ENCODE data around the gene FMN2.
"Not testable (repeated sequence)": the region's sequence is repeated elsewhere in the genome, so short reads cannot be mapped to it uniquely, and the experiment has no call there.

FMN2 gene

GRCh38 chr1:240319998-240320397 lies 228.3 kb downstream of the FMN2 start:
- TF ChIP-seq SPI1 (IDR thresholded peaks at IDR 0.05; ENCODE audit: borderline replicate concordance, low read depth): no peak
- TF ChIP-seq CTCF (IDR thresholded peaks at IDR 0.05; ENCODE audit: insufficient read depth, low read length): no peak
- no peak for TF ChIP-seq REST (IDR thresholded peaks at IDR 0.05; ENCODE audit: insufficient replicate concordance, low read depth)
- TF ChIP-seq POLR2AphosphoS5 (IDR thresholded peaks at IDR 0.05; ENCODE audit: low read depth): no peak
- TF ChIP-seq GABPA (IDR thresholded peaks at IDR 0.05; ENCODE audit: low read depth): no peak
- Histone ChIP-seq H3K4me3 (replicated peaks; ENCODE audit: insufficient read depth, low read length) (no peak overlapping the region), H3K27me3 (ENCODE audit: insufficient read depth, poor library complexity, severe bottlenecking) (no peaks in the 10 kb centered on the region), H3K27ac (replicated peaks) (no peak overlapping the region)
- no peak for DNase-seq (ENCODE audit: low read depth in 1 of 2, low spot score in 1 of 2)

GRCh38 chr1:240320659-240321058 lies 229.0 kb downstream of the FMN2 start:
- H3K27ac ChIP-seq (replicated peaks): no peak overlapping the region
- no peak overlapping the region for H3K4me3 ChIP-seq (replicated peaks; ENCODE audit: insufficient read depth, low read length)
- no peak for TF ChIP-seq GABPA (IDR thresholded peaks at IDR 0.05; ENCODE audit: low read depth)
- no peak for TF ChIP-seq REST (IDR thresholded peaks at IDR 0.05; ENCODE audit: insufficient replicate concordance, low read depth)
- TF ChIP-seq SPI1 (IDR thresholded peaks at IDR 0.05; ENCODE audit: borderline replicate concordance, low read depth): no peak
- no peak for TF ChIP-seq CTCF (IDR thresholded peaks at IDR 0.05; ENCODE audit: insufficient read depth, low read length)
- no peak for TF ChIP-seq POLR2AphosphoS5 (IDR thresholded peaks at IDR 0.05; ENCODE audit: low read depth)
- no peak for DNase-seq (ENCODE audit: low read depth in 1 of 2, low spot score in 1 of 2)
- no peaks in the 10 kb centered on the region for H3K27me3 ChIP-seq (ENCODE audit: insufficient read depth, poor library complexity, severe bottlenecking)

- Histone ChIP-seq H3K27ac (replicated peaks) (no peak overlapping the region), H3K4me3 (replicated peaks; ENCODE audit: insufficient read depth, low read length) (no peak overlapping the region), H3K27me3 (ENCODE audit: insufficient read depth, poor library complexity, severe bottlenecking) (no peaks in the 10 kb centered on the region)
- TF ChIP-seq POLR2AphosphoS5 (IDR thresholded peaks at IDR 0.05; ENCODE audit: low read depth) (no peak), GABPA (IDR thresholded peaks at IDR 0.05; ENCODE audit: low read depth) (no peak), SPI1 (IDR thresholded peaks at IDR 0.05; ENCODE audit: borderline replicate concordance, low read depth) (no peak), CTCF (IDR thresholded peaks at IDR 0.05; ENCODE audit: insufficient read depth, low read length) (no peak), REST (IDR thresholded peaks at IDR 0.05; ENCODE audit: insufficient replicate concordance, low read depth) (no peak)
- no peak for DNase-seq (ENCODE audit: low read depth in 1 of 2, low spot score in 1 of 2)
Measured at GRCh38 chr1:240322943-240323342, 231.3 kb downstream of the FMN2 start.

GRCh38 chr1:240328382-240328781 lies 236.7 kb downstream of the FMN2 start:
- H3K27ac ChIP-seq (replicated peaks); H3K4me3 ChIP-seq (replicated peaks; ENCODE audit: insufficient read depth, low read length); DNase-seq (ENCODE audit: low read depth in 1 of 2, low spot score in 1 of 2); H3K27me3 ChIP-seq (ENCODE audit: insufficient read depth, poor library complexity, severe bottlenecking): not testable (repeated sequence)
